Hematopoietic multipotent progenitor cell treated with erythropoietin and hydrocortisone succinate and interleukin-3 and kit ligand, for 6 days (in vitro differentiated cells): Measurements from ENCODE around the gene AIFM3.
"Not testable (repeated sequence)": the region's sequence is repeated elsewhere in the genome, so short reads cannot be mapped to it uniquely, and the experiment has no call there.

Experiments used
- DNase-seq: peaks from one replicate; pipeline ENCODE4 v3.0.0-alpha.2; 2015

AIFM3 gene

DNA sequence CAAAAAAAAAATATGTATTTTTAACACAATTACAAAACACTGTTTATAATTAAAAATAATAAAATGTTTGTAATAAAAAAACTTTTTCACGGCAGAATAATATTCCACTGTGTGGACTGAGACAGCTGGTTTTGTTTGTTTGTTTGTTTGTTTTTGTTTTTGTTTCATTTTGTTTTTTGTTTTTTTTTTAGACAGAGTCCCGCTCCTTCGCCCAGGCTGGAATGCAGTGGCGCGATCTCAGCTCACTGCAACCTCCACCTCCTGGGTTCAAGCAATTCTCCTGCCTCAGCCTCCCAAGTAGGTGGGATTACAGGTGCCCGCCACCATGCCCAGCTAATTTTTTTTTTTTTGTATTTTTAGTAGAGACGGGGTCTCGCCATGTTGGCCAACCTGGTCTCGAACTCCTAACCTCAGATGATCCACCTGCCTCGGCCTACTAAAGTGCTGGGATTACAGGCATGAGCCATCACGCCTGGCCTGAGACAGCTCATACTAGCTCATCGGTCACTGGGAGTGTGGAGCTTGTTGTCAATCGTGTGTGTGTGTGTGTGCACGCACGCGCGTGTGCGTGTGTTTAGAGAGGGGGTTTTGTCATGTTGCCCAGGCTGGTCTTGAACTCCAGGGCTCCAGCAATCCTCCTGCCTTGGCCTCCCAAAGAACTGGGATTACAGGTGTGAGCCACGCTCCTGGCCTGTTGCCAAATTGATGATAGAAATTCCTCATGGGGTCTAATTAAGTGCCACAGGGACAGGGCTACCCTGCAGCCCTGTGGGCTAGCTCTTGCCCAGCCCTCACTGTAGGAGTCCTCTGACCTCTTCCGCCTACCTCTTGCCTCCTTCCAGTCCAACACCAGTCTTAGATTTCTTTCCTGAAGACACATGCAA is 7.2 kb upstream of the AIFM3 start:
- DNase-seq, result no peak

DNA sequence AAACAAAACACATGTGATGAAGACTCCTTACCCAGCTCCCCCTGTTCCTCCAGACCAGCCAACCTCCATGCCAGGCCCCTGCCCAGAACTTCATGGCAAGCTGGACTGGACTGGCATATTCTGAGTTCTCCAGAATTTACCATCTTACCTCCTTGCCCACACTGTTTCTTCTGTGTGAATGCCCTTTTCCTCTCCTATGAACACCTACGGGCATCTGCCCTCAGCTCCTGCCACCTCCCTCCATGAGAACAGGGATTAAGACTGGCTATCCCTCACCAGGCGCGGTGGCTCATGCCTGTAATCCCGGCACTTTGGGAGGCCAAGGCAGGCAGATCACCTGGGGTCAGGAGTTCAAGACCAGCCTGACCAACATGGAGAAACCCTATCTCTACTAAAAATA is 6.4 kb upstream of the AIFM3 start:
- DNase-seq, result no peak

DNA sequence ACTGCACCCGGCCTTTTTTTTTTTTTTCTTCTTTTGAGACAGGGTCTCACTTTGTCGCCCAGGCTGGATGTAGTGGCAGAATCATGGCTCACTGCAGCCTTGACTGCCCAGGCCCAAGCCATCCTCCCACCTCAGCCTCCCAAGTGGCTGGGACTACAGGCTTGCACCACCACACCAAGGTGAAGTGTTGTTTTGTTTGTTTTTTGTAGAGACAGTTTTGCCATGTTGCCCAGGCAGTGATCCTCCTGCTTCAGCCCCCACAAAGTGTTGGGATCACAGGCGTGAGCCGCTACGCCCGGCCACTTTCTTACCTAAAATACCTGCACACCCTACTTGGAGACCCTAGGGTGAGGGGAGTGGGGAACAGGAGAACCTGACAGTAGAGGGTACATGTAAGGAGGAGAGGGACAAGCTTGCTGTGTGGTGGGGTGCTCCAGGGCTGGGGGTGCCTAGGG is 4.5 kb upstream of the AIFM3 start:
- DNase-seq, result no peak

DNA sequence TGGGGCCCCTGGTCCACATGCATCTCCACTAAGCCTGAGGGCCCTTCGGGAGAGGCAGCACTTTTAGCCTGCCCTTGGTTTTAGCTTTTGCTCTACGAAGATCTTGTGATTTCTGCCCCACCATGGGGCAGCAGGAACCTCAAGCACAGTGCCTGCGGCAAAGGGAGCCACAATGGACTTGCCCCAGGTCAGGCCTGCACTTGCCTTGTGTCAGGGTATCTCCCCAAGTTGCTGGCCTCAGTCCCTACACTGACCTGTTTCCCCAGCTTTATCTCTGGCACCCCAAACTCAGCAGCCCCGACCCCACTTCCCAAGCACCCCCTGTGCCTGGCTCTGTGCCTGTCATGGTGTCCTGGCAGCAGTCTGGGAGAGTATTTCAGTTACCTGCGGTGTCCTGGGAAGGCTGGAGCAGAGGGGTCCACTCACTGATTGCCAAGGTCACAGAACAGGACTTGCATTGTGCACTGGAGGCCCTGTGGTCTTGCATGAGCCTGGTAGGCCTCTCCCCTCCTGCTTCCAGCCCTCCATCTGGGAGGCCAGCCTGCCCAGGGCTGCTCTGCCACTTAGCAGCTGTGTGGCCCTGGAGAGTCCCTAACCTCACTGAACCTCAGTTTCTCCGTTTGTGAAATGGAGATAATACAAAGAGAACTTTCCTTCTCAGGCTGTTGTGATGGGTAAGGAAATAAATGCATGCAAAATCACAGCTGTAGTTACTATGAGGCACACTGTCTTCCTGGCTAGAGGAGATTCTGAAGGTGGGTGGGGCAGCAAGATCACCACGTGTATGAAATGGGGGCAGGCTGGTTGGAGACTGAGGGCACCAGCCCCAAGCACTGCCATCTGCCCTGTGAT is 3.6 kb upstream of the AIFM3 start:
- DNase-seq, result no peak

DNA sequence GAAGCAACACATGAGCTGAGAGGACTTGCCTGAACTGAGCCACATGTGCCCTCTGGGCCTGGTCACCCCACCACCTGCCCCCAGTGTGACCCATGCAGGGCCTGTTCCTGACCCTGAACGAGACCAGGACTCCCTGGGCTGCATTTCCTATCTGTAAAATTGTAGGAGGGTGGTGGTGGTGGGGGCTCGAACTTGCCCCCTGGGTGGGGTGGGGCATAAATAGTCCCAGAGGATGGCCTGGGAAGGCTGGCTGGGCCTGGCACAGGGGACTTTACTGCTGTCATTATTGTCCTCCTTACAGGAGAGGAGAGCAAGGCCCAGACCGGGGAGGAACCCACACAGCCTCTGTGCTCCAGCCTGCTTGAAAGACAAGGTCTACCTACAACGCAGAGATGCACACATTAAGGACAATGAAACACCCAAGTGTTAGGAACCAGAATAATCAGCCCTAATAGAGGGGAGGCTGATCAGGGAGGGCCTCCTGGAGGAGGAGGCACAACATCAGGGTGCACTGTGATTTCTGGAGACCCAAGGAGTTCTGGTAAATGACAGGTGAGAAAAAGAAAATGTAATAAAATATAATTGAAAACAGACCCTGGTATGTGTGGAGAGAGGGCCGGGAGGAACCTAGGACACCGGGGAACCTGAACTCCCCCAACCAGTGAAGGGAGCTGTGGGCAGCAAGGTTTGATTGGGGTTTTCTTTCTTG is 2.8 kb upstream of the AIFM3 start:
- DNase-seq, result no peak

DNA sequence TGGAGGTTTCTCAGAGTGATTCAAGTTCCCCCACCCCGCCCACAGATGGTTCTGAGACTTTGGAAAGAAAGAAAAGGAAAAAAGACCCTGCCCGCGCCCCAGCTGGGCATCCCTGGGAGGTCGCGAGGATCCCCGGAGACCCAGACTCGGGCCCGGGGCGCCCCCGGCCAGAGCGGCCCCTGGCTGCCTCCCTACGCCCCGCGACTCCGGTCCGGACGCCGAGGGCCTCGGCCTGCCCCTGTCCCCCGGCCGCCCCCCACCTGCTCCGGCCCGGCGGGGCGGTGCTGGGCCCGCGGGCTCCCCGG is 2.3 kb upstream of the AIFM3 start:
- DNase-seq, result no peak

DNA sequence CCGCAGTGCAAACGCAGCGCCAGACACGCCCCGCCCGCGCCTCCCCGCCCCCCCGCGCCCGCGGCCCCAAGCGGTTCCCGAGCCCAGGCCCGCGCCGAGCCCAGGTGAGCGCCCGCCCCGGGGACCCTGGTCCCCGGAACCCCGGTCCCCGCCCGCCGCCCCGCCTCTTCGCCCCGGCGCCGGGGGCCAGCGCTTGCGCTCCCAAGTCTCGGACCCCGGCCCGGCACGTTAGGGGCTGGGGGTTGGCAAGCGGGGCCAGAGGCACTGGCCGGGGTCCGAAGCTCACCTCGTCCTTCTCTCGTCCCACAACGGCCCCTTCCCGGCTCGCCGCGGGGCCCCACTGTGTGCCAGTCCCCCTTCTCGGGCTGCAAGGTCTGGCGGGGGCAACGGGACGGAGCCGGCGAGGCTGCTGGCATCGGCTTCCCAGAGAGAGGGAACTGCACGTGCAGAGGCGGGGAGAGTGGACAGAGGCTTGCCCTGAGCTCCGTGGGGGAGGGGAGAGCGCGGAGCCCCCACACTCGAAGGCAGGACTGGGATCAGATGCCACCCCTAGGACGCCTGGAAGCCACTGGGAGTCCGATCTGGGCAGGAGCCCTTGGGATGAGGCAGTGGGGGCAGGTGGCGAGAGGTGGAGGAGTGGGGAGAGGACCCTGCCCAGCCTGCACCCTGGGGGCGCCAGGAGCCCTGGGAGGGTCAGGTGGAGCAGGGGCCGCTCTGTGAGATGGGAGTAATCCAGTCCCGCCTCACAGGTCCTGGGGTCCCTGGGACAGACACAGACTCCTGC is 1.8 kb upstream of the AIFM3 start:
- DNase-seq, result no peak

DNA sequence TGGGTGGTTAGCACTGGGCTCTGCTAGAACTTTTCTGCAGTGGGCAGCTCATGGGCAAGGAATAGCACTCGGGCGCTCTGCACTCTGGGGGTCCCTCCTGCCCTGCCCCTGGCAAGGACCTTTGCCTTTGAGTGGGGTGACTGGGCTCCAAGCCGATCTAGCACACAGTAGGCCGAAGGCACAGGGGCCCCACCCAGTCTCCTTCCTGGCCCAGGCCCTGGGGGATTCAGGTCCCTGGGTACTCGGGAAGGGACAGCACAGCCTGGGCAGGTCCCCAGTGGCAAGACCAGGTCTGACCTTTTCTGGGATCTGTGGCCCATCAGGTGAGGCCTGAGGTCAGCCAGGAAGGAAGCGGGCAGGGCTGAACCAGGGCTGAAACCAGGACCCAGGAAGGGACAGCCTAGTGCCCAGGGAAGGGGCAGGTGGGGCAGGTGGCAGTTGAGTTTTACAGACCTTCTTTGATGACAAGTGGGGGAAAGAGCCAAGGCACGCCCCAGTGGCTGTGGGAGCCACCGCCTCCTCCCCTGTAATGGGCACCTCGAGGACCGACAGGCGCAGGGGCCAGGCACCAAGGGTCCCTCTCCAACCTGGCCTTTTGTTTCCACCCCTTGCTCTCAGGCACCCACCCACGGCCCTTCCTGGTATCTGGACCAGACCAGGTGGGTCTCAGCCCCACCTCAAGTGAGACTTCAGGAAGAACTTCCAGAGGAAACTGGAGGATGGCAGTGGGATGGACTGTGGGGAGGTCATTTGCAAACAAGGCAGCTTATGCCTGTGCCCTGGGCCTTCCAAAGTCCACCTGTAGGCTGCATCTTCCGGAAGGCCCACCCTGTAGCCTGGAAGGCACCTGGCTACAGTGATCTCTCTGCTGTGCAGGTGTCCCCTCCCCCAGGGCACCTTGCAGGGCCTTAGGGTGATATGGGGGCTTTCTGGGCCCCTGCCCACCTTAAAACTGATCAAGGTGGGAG is 883 bp upstream of the AIFM3 start:
- no peak for DNase-seq

DNA sequence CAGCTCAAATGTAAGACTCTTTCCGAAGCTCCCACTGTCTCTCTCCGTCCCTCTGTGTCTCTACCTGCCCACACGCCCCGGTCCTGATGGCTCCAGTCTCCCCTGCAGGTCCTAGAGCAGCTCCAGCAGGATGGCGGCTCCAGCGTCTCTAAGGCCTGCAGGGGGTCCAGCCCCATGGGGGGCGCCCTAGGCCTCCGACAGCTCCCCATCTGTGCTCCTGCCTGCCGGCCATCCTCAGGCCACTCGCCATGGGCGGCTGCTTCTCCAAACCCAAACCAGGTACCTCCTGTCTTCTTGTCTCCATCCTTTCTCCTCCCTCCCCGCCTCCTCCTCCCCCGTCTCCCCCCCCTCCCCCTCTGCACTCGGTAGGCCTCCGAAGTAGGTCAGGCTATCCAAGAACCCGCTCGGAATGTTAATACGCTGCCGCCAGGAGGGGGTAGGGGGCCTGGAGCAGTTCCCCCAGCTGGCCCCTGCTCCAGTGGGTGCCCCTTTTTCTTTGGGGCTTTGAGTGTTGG is 699 bp downstream of the AIFM3 start:
- DNase-seq, result no peak

DNA sequence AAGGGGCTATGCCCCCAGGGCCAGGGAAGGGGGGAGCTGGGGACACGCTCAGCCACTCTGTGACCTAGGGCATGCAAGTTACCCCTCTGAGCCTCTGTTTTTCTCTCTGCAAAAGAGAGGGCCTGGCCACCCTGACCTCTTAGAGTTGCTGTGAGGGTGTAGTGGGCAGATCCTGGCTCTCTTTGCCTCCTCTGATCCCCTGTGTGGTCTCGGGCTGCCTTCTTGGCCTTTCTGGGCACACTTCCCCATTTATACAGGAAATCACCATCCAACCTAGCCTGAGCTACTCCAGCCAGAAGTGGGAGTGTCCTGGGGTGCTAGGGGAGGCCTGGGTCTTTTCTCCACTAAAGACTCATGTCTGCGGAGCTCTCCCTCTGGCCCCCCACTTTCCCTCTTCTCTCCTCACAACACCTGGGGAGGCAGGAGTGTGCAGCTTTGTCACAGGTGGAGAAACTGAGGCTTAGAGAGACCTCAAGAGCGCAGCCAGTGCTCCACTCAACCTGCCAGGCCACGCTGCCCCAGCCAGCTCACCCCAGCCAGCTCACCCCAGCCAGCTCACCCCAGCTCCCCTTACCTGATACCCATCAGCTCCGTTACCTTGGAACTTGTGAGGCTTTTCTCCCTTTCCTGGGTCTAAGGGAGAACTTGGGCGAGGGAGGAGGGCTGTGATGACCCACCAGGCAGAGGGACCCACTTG is 1.4 kb downstream of the AIFM3 start:
- peak; percentile 49 for DNase-seq

DNA sequence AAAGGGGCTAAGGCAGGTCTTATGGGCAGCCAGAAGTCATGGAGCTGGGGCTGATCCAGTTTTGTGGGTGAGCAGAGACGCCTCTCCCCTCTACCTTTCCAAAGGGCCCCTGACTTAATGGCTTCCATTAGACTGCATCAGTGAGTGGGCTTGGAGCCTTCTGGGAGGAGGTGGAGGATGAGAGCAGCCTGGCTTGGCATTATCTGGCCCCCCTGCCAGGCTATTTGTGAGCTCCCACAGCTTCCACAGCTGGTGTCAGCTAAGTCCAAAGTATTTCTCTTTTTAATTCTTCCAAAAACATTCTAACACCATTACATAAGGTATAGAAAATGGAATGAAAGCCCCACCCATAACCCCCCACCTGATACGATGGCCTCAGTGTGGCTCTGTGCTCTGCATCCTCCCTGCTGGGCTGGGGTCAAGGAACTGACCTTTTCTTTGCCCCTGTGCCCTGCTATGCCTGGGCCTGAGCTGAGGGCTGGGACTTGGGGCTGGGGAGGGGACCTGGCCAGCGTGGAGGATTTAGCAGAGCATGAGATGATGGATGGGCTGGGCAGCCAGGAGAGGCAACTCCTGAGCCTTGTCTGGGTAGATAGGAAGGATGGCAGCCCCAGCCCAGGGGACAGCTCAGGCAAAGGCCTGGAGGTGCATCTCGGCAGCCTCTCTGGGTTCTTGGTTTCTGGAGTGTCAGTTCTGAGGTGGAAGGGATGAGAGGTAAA is 4.0 kb downstream of the AIFM3 start:
- DNase-seq, result no peak

DNA sequence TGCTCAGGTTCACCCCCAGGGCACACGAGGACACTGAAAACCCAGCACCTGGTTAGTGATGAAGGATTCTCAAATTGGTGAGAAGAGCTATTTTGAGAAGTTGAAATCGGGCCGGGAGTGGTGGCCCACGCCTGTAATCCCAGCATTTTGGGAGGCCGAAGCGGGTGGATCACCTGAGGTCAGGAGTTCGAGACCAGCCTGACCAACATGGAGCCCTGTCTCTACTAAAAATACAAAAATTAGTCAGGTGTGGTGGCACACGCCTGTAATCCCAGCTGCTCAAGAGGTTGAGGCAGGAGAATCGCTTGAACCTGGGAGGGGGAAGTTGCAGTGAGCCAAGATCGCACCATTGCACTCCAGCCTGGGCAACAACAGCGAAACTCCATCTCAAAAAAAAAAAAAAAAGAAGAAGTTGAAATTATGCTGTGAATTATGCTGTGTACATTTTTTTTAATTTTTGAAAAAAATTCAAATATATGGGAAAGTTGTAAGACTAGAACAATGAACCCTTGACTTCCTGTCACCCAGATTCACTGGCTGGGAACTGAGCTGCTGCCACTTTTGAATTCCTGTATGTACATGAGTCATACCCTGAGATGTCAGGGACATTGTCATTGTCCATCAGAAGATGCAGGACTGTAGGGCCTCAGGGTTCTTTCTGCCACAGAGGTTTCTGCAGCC is 5.1 kb downstream of the AIFM3 start:
- not testable (repeated sequence) for DNase-seq

DNA sequence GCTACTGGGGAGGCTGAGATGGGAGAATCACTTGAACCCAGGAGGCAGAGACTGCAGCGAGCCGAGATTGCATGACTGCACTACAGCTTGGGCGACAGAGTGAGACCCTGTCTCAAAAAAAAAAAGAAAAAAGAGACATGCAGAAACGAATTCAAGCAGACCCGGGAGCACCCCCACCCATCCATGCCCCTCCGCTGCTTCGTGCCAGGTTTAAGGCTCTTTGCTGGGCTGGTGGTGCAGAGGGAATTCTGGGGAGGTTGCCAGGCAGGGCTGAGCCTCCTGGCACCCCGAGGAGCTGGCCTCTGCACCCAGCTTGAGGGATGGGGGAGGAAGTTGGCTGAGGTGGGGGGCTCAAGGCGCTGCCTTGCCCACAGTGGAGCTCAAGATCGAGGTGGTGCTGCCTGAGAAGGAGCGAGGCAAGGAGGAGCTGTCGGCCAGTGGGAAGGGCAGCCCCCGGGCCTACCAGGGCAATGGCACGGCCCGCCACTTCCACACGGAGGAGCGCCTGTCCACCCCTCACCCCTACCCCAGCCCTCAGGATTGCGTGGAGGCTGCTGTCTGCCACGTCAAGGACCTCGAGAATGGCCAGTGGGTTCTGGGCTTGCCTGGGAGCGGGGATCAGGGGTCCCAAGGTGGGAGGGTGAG is 6.0 kb downstream of the AIFM3 start:
- no peak for DNase-seq

DNA sequence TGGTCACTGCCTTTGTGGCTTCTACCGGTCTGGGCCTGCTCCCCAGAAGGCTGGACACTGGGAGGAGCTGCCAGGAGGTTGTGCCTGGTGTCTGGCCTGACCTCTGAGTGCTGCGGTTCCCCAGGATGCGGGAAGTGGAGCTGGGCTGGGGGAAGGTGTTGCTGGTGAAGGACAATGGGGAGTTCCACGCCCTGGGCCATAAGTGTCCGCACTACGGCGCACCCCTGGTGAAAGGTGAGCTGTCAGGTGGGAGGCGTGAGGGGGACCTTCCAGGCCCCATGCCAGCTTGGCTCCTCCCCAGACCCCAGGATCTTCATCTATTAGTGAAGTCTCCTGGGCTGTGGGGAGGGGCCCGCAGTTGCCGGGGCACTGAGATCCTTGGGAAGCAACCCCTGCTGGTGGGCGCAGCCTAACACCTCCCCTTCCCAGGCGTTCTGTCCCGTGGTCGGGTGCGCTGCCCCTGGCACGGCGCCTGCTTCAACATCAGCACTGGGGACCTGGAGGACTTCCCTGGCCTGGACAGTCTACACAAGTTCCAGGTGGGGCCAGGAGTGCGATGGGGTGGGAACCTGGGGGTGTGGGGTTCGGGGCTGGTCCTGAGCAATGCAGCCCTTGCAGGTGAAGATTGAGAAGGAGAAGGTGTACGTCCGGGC is 6.7 kb downstream of the AIFM3 start:
- no peak for DNase-seq

DNA sequence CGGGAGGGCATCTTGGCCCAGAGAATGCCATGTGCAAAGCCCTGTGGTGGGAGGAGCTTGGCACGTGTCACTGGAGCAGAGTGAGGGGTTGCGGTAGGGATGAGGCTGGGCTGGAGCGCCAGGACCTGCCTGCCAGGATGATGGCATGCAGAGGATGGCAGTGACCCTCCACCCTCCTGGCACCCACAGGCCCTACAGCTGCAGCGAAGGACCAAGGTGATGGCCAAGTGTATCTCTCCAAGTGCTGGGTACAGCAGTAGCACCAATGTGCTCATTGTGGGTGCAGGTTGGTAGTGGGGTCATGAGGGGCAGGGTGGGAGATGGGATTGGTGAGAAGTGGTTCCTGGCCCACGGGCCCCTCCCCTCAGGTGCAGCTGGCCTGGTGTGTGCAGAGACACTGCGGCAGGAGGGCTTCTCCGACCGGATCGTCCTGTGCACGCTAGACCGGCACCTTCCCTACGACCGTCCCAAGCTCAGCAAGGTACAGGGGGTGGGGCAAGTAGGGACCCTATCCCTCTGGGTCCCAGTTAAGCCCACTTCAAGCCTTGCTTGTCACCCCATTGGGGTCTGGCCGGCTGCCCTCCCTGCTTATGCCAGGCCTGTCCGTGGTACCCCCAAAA is 7.4 kb downstream of the AIFM3 start:
- DNase-seq, result no peak

DNA sequence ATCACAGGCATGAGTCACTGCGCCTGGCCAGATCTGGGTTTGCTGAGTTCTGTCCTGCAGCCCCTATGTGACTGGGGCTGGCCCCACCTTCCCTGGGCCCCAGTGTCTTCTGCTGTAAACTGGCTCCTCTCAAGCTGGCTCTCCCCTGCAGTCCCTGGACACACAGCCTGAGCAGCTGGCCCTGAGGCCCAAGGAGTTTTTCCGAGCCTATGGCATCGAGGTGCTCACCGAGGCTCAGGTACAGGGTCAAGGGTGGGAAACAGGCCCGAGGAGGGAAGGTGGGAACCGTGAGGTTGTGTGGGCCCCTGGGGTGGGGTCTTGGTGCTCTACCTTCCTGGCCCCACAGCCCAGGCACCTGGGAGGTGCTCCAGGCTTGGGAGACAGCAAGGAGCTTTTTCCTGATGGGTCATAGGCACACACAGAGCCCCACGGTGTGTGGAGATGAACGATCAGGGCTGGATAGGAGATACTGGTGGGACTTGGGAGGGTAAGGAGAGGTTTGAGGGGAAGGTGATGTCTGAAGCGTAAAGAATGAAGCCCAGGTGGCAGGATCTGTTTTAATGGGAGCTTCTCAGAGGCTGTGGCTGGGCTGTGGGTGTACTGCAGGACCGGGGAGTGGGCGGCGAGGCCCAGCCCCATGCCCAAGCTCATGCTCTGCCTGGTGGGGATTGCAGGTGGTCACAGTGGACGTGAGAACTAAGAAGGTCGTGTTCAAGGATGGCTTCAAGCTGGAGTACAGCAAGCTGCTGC is 8.7 kb downstream of the AIFM3 start:
- no peak for DNase-seq

DNA sequence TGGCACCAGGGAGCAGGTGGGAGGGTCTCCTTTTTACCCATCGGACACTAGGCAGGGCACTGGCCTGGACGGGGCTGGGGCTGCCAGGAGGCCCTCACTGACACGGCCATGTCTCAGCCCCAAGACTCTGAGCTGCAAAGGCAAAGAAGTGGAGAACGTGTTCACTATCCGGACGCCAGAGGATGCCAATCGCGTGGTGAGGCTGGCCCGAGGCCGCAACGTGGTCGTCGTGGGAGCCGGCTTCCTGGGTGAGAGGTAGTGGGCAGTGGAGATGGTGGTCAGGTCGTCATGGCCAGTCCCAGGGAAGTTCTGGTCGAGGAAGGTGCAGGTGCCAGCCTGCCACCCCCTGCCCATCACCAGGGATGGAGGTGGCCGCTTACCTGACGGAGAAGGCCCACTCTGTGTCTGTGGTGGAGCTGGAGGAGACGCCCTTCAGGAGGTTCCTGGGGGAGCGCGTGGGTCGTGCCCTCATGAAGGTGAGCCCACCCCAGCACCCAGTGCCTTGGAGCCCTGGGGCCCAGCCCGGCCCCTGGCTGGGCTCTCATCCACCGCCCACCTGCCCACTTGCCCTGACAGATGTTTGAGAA is 9.3 kb downstream of the AIFM3 start:
- DNase-seq, result no peak
